OCI-LY3 (cell line): ENCODE data around the gene COMMD7.

Experiments used
- CTCF ChIP-seq: fragments of 200-600, 300-600 bp; sonication (generic); IDR thresholded peaks from 2 replicates; pipeline ENCODE4 v1.5.1; 2014; ENCODE audit warnings: antibody characterized with exemption, low read length, low read depth
- EZH2phosphoT487 ChIP-seq: fragments of 200-600 bp; shearing (Covaris generic); IDR thresholded peaks from 2 replicates; pipeline ENCODE4 v1.6.1; 2018; ENCODE audit warnings: antibody characterized with exemption, mixed run types, low read depth

GRCh38 chr20:32790751-32791057 is 47.4 kb upstream of the COMMD7 start:
- TF ChIP-seq CTCF: no peak
- no peak for TF ChIP-seq EZH2phosphoT487
